HEK293T (cell line): Measurements from ENCODE around the gene EML6.
"Not testable (repeated sequence)": the region's sequence is repeated elsewhere in the genome, so short reads cannot be mapped to it uniquely, and the experiment has no call there.

ENCODE experiments used
- CTCF ChIA-PET: fragments of 350-600 bp; formaldehyde crosslinking; extraction: SDS; loops from one replicate; lab custom pipeline; 2021; ENCODE audit warnings: antibody characterized with exemption, inconsistent platforms; lab: Yijun Ruan, JAX
- POLR2A ChIA-PET: fragments of 350-600 bp; formaldehyde crosslinking; extraction: SDS; loops from one replicate; lab custom pipeline; 2020; ENCODE audit warnings: antibody characterized with exemption, inconsistent platforms; lab: Yijun Ruan, JAX
- DNase-seq: peaks from one replicate; pipeline ENCODE4 v3.0.0; 2012; ENCODE audit warnings: mixed read lengths; ENCODE audit errors: extremely low spot score
- ARNT ChIP-seq: fragments of 450-650 bp; IDR thresholded peaks from 2 replicates; pipeline ENCODE4 v1.6.1; 2017; ENCODE audit warnings: mild to moderate bottlenecking
- BHLHE40 ChIP-seq: fragments of 450-650 bp; IDR thresholded peaks from 2 replicates; pipeline ENCODE4 v1.6.1; 2016; ENCODE audit warnings: mild to moderate bottlenecking, moderate library complexity, borderline replicate concordance
- CTBP1 ChIP-seq: fragments of 450-650 bp; IDR thresholded peaks from 2 replicates; pipeline ENCODE4 v1.6.1; 2016; ENCODE audit warnings: borderline replicate concordance
- ELF4 ChIP-seq: fragments of 450-650 bp; IDR thresholded peaks from 2 replicates; pipeline ENCODE4 v1.6.1; 2017; ENCODE audit warnings: antibody characterized with exemption
- FOXA1 ChIP-seq: fragments of 450-650 bp; IDR thresholded peaks from 2 replicates; pipeline ENCODE4 v1.6.1; 2016; ENCODE audit warnings: mild to moderate bottlenecking
- FOXK2 ChIP-seq: fragments of 450-650 bp; IDR thresholded peaks from 2 replicates; pipeline ENCODE4 v1.6.1; 2016; ENCODE audit warnings: mild to moderate bottlenecking
- FOXM1 ChIP-seq: fragments of 450-650 bp; IDR thresholded peaks from 2 replicates; pipeline ENCODE4 v1.6.1; 2017; ENCODE audit warnings: mild to moderate bottlenecking, borderline replicate concordance
- HDGF ChIP-seq: fragments of 450-650 bp; IDR thresholded peaks from 2 replicates; pipeline ENCODE4 v1.6.1; 2017; ENCODE audit warnings: antibody characterized with exemption, borderline replicate concordance
- L3MBTL2 ChIP-seq: fragments of 450-650 bp; conservative IDR thresholded peaks from 2 replicates; pipeline ENCODE4 v1.6.1; 2016; ENCODE audit warnings: mild to moderate bottlenecking
- LEF1 ChIP-seq: fragments of 450-650 bp; IDR thresholded peaks from 2 replicates; pipeline ENCODE4 v1.6.1; 2017; ENCODE audit warnings: mild to moderate bottlenecking, borderline replicate concordance
- NFRKB ChIP-seq: fragments of 450-650 bp; IDR thresholded peaks from 2 replicates; pipeline ENCODE4 v1.6.1; 2016; ENCODE audit warnings: mild to moderate bottlenecking, moderate library complexity
- PKNOX1 ChIP-seq: fragments of 450-650 bp; IDR thresholded peaks from 2 replicates; pipeline ENCODE4 v1.6.1; 2016
- SP1 ChIP-seq: fragments of 450-650 bp; IDR thresholded peaks from 2 replicates; pipeline ENCODE4 v1.6.1; 2017
- SUZ12 ChIP-seq: fragments of 450-650 bp; IDR thresholded peaks from 2 replicates; pipeline ENCODE4 v1.6.1; 2016; ENCODE audit warnings: mild to moderate bottlenecking
- TARDBP ChIP-seq: fragments of 450-650 bp; IDR thresholded peaks from 2 replicates; pipeline ENCODE4 v1.6.1; 2016
- ZNF384 ChIP-seq: fragments of 450-650 bp; IDR thresholded peaks from 2 replicates; pipeline ENCODE4 v1.6.1; 2016

The EML6 gene

GRCh38 chr2:54866868-54867267, 143.4 kb downstream of the EML6 start:
- no peak for DNase-seq
- ChIA-PET CTCF (no interaction called here), POLR2A (no interaction called here)

GRCh38 chr2:54867457-54867856, 144.0 kb downstream of the EML6 start:
- ChIA-PET POLR2A (no interaction called here), CTCF (no interaction called here)
- DNase-seq: no peak
- TF ChIP-seq FOXK2 (no peak), NFRKB (no peak), ZNF384 (no peak), ELF4 (no peak), FOXM1 (no peak), L3MBTL2 (no peak), PKNOX1 (no peak), SUZ12 (no peak), LEF1 (no peak), HDGF (no peak), BHLHE40 (no peak), TARDBP (no peak), FOXA1 (no peak), SP1 (no peak), CTBP1 (no peak), ARNT (no peak)

More at GRCh38 chr2:54866868-54867267, 143.4 kb downstream of the EML6 start:
- TF ChIP-seq L3MBTL2: no peak
- no peak for TF ChIP-seq ARNT
- TF ChIP-seq FOXM1: no peak
- TF ChIP-seq ZNF384: no peak
- TF ChIP-seq BHLHE40: no peak
- no peak for TF ChIP-seq TARDBP
- no peak for TF ChIP-seq CTBP1
- TF ChIP-seq SUZ12: no peak
- no peak for TF ChIP-seq PKNOX1
- TF ChIP-seq FOXK2: no peak
- no peak for TF ChIP-seq FOXA1
- no peak for TF ChIP-seq LEF1
- no peak for TF ChIP-seq HDGF
- no peak for TF ChIP-seq NFRKB
- TF ChIP-seq SP1: no peak
- TF ChIP-seq ELF4: no peak

GRCh38 chr2:54871457-54872107, 148.1 kb downstream of the EML6 start:
- ChIA-PET CTCF (no interaction called here), POLR2A (no interaction called here)
- DNase-seq: no peak
- no peak for TF ChIP-seq ELF4
- TF ChIP-seq CTBP1: no peak
- no peak for TF ChIP-seq HDGF
- no peak for TF ChIP-seq SP1
- TF ChIP-seq TARDBP: no peak
- TF ChIP-seq SUZ12: no peak
- TF ChIP-seq PKNOX1: no peak

- DNase-seq: no peak
- POLR2A ChIA-PET: no interaction called here
- CTCF ChIA-PET: no interaction called here
- no peak for TF ChIP-seq FOXA1
- no peak for TF ChIP-seq FOXK2
- no peak for TF ChIP-seq ELF4
- no peak for TF ChIP-seq SUZ12
These were observed 149.3 kb downstream of the EML6 start for GRCh38 chr2:54872780-54873179.

GRCh38 chr2:54873236-54873635, 149.8 kb downstream of the EML6 start:
- CTCF ChIA-PET, POLR2A ChIA-PET, DNase-seq: not testable (repeated sequence)

GRCh38 chr2:54876764-54877163, 153.3 kb downstream of the EML6 start:
- ChIA-PET CTCF (interaction anchor here (0.6 kb wide), 1 partner anchor 211 kb away, joined by 3 read pairs; no protein-coding TSS in a partner anchor), POLR2A (no interaction called here)
- no peak for DNase-seq
- TF ChIP-seq SP1 (no peak), ZNF384 (no peak), HDGF (no peak), TARDBP (no peak), FOXM1 (no peak)

- DNase-seq: no peak
- CTCF ChIA-PET: no interaction called here
- TF ChIP-seq SUZ12 (no peak), CTBP1 (no peak), FOXM1 (no peak), ZNF384 (no peak), LEF1 (no peak), TARDBP (no peak), ELF4 (no peak), FOXK2 (no peak), L3MBTL2 (no peak), NFRKB (no peak), FOXA1 (no peak), BHLHE40 (no peak), ARNT (no peak), SP1 (no peak)
- POLR2A ChIA-PET: no interaction called here
These were observed 154.7 kb downstream of the EML6 start for GRCh38 chr2:54878182-54878581.
